GM23338 (cell line): Measurements from ENCODE around the gene CDC16. TPM values are rescaled to one million over a fixed set of nuclear protein-coding genes. Genes with fewer than 3 reads are reported as not detected.

ENCODE experiments used
- ATAC-seq: fragments of 200-7000 bp; cut with Tn5 transposase; 3 replicates; pipeline ENCODE4 v1.9.1; 2020
- DNase-seq: peaks from one replicate; pipeline ENCODE4 v3.0.0-alpha.2; 2015; ENCODE audit warnings: low spot score
- H2AFZ ChIP-seq: fragments of 200-600 bp; sonication (generic); 2 replicates; pipeline ENCODE4 v1.8.0; 2016; ENCODE audit warnings: antibody characterized with exemption, mild to moderate bottlenecking, moderate library complexity
- H3F3A ChIP-seq: fragments of 200-600 bp; sonication (generic); replicated peaks from 2 replicates; pipeline ENCODE4 v1.8.0; 2017; ENCODE audit warnings: antibody characterized with exemption, mixed run types, low read depth
- H3K27ac ChIP-seq: fragments of 200-600 bp; sonication (generic); 2 replicates; pipeline ENCODE4 v1.6.1; 2016; ENCODE audit warnings: low read depth
- H3K27me3 ChIP-seq: fragments of 200-600 bp; sonication (generic); 2 replicates; pipeline ENCODE4 v1.8.0; 2016; ENCODE audit warnings: mild to moderate bottlenecking, mixed run types, moderate library complexity; ENCODE audit not compliant: insufficient read depth
- H3K36me3 ChIP-seq: fragments of 200-600 bp; sonication (generic); 2 replicates; pipeline ENCODE4 v1.8.0; 2016; ENCODE audit warnings: mild to moderate bottlenecking; ENCODE audit not compliant: insufficient read depth
- H3K4me1 ChIP-seq: fragments of 200-600 bp; sonication (generic); 2 replicates; pipeline ENCODE4 v1.8.0; 2016; ENCODE audit warnings: mild to moderate bottlenecking, moderate library complexity; ENCODE audit not compliant: insufficient read depth
- H3K4me2 ChIP-seq: fragments of 200-600 bp; sonication (generic); 2 replicates; pipeline ENCODE4 v1.7.1; 2017; ENCODE audit warnings: mixed run types
- H3K4me3 ChIP-seq: fragments of 200-600 bp; sonication (generic); 2 replicates; pipeline ENCODE4 v1.6.1; 2016; ENCODE audit warnings: mixed run types
- H3K79me2 ChIP-seq: fragments of 200-600 bp; sonication (generic); replicated peaks from 2 replicates; pipeline ENCODE4 v1.8.0; 2017; ENCODE audit warnings: mild to moderate bottlenecking; ENCODE audit not compliant: insufficient read depth
- H3K9me2 ChIP-seq: fragments of 200-600 bp; sonication (generic); 2 replicates; pipeline ENCODE4 v1.8.0; 2017; ENCODE audit not compliant: insufficient read depth
- H4K20me1 ChIP-seq: fragments of 200-600 bp; sonication (generic); replicated peaks from 2 replicates; pipeline ENCODE4 v1.8.0; 2017; ENCODE audit warnings: mild to moderate bottlenecking; ENCODE audit not compliant: insufficient read depth
- H3K27ac Mint-ChIP-seq: 2 replicates; pipeline ENCODE4 v1.8.0; 2020; ENCODE audit warnings: inconsistent platforms, mild to moderate bottlenecking, moderate library complexity, mixed read lengths
- H3K27me3 Mint-ChIP-seq: 3 replicates; pipeline ENCODE4 v1.8.0; 2022; ENCODE audit warnings: low read depth, mild to moderate bottlenecking, moderate library complexity, mixed read lengths, inconsistent platforms; ENCODE audit not compliant: insufficient read depth, poor library complexity
- H3K36me3 Mint-ChIP-seq: 3 replicates; pipeline ENCODE4 v1.8.0; 2021; ENCODE audit warnings: low read depth, mild to moderate bottlenecking, inconsistent platforms, moderate library complexity, mixed read lengths
- H3K4me1 Mint-ChIP-seq: 3 replicates; pipeline ENCODE4 v1.8.0; 2020; ENCODE audit warnings: mild to moderate bottlenecking, inconsistent platforms, mixed read lengths
- H3K4me3 Mint-ChIP-seq: 3 replicates; pipeline ENCODE4 v1.8.0; 2021; ENCODE audit warnings: moderate library complexity, mild to moderate bottlenecking, inconsistent platforms, mixed read lengths
- H3K9me3 Mint-ChIP-seq: 3 replicates; pipeline ENCODE4 v1.8.0; 2020; ENCODE audit warnings: moderate library complexity, mild to moderate bottlenecking, inconsistent platforms, mixed read lengths
- CREB1 ChIP-seq: fragments of 250-450 bp; sonication (Bioruptor Pico); IDR thresholded peaks from 2 replicates; pipeline ENCODE4 v1.5.0; 2020; ENCODE audit warnings: low read depth, mild to moderate bottlenecking, moderate library complexity
- CTCF ChIP-seq, 2 experiments: fragments of 200-600 bp in 1 of 2; sonication (generic) in 1 of 2; conservative IDR thresholded peaks; 2 replicates each; pipeline versions ENCODE4 v1.5.1 to v1.6.1; 2016 to 2017; ENCODE audit warnings: antibody characterized with exemption in 2 of 2, low read depth in 2 of 2, mild to moderate bottlenecking in 2 of 2, moderate library complexity in 1 of 2
- EZH2phosphoT487 ChIP-seq: fragments of 200-600 bp; sonication (generic); IDR thresholded peaks from one replicate; pipeline ENCODE4 v1.8.1; 2018; ENCODE audit warnings: antibody characterized with exemption; ENCODE audit not compliant: unreplicated experiment
- JUNB ChIP-seq: IDR thresholded peaks from one replicate; pipeline ENCODE4 v1.6.1; 2016; ENCODE audit warnings: antibody characterized with exemption; ENCODE audit not compliant: unreplicated experiment
- ZNF462 ChIP-seq: fragments of 250-450 bp; sonication (Bioruptor Pico); IDR thresholded peaks from 2 replicates; pipeline ENCODE4 v1.5.0; 2020; ENCODE audit warnings: mild to moderate bottlenecking, moderate library complexity
- polyA plus RNA-seq: library from polyadenylated mRNA; unstranded; fragments of >200 nt; fragmentation: Nextera tagmentation; extraction: Ambion mirVana; gene quantifications from 2 replicates; pipeline ENCODE4 v1.2.1, GENCODE V29; 2016
- total RNA-seq: library from RNA; depleted of rRNA; stranded (reverse); fragments of >200 nt; shearing (Covaris generic); gene quantifications from 2 replicates; pipeline ENCODE4 v1.2.3, GENCODE V29; 2014

The CDC16 gene
- total and polyA plus RNA-seq, 2 experiments from 2014 or later = 86.1 to 91.3 TPM

GRCh38 chr13:114224201-114224600 is 10.5 kb upstream of the CDC16 start:
- H3K9me2 ChIP-seq = 0 out of 2 replicates have a peak, but pooled peaks cover 5% of the 10 kb centered on the region
- Mint-ChIP-seq H3K27me3 (peaks cover 10% of the 10 kb centered on the region), H3K4me1 (peaks cover 31% of the 10 kb centered on the region), H3K9me3 (no peaks in the 10 kb centered on the region), H3K4me3 (no peak overlapping the region), H3K27ac (no peak overlapping the region), H3K36me3 (no peaks in the 10 kb centered on the region; the same call in 2 of the 3 replicates)
- peaks cover 29% of the 10 kb centered on the region for H3K4me1 ChIP-seq
- TF ChIP-seq CTCF (conservative IDR thresholded peaks at IDR 0.05; ENCODE audit: low read depth in 2 of 2) (0 out of 4 replicates have a peak, but pooled peaks of 1 of the 2 experiments have one; percentile 4), ZNF462 (CRISPR knock-in tag) (no peak), JUNB (no peak)
- H4K20me1 ChIP-seq = no peaks in the 10 kb centered on the region
- no peak overlapping the region for H3K4me3 ChIP-seq
- ATAC-seq (no peak), DNase-seq (no peak)
- peaks cover 17% of the 10 kb centered on the region for H3F3A ChIP-seq
- no peaks in the 10 kb centered on the region for H3K36me3 ChIP-seq
- peak overlapping the region; percentile 14; the same call in 1 of the 2 replicates for H2AFZ ChIP-seq
- no peak overlapping the region for H3K27ac ChIP-seq
- no peaks in the 10 kb centered on the region for H3K27me3 ChIP-seq
- H3K79me2 ChIP-seq = no peaks in the 10 kb centered on the region
- H3K4me2 ChIP-seq = no peak overlapping the region

- no peak for ATAC-seq
- Mint-ChIP-seq H3K36me3 (no peaks in the 10 kb centered on the region), H3K27me3 (peaks cover 18% of the 10 kb centered on the region), H3K27ac (no peak overlapping the region), H3K9me3 (no peaks in the 10 kb centered on the region; the same call in 2 of the 3 replicates), H3K4me1 (peaks cover 45% of the 10 kb centered on the region), H3K4me3 (no peak overlapping the region)
- Histone ChIP-seq H3K79me2 (no peaks in the 10 kb centered on the region), H3K27me3 (no peaks in the 10 kb centered on the region), H4K20me1 (no peaks in the 10 kb centered on the region), H3K36me3 (no peaks in the 10 kb centered on the region), H2AFZ (no peak overlapping the region), H3F3A (peaks cover 17% of the 10 kb centered on the region), H3K9me2 (no peaks in the 10 kb centered on the region), H3K27ac (no peak overlapping the region), H3K4me1 (peaks cover 38% of the 10 kb centered on the region), H3K4me3 (no peak overlapping the region), H3K4me2 (no peak overlapping the region)
- DNase-seq = no peak
- TF ChIP-seq CREB1 (no peak), EZH2phosphoT487 (no peak)
Observed at GRCh38 chr13:114225610-114226009, 9.1 kb upstream of the CDC16 start.
